GM12892 (cell line): Measurements from ENCODE around the gene HIGD2B.
A peak's percentile ranks its signal among the peaks of the same experiment; 100 is the strongest.
"Not testable (repeated sequence)": the region's sequence is repeated elsewhere in the genome, so short reads cannot be mapped to it uniquely, and the experiment has no call there.

Source experiments
- DNase-seq: peaks from one replicate; pipeline ENCODE4 v3.0.0; 2011; ENCODE audit not compliant: insufficient read length
- FAIRE-seq: peaks from 2 replicates; lab custom pipeline; 2011; peaks lifted over from hg19 to GRCh38; lab: Jason Lieb, UNC
- POLR2A ChIP-seq: IDR thresholded peaks from 2 replicates; pipeline ENCODE4 v1.6.1; 2011; ENCODE audit warnings: low read depth, low read length, control low read depth
- POLR2AphosphoS5 ChIP-seq: IDR thresholded peaks from 2 replicates; pipeline ENCODE4 v1.6.1; 2011; ENCODE audit warnings: low read depth, low read length, control low read depth
- TAF1 ChIP-seq: IDR thresholded peaks from 2 replicates; pipeline ENCODE4 v1.6.1; 2011; ENCODE audit warnings: low read depth, mild to moderate bottlenecking, control low read depth, low read length, borderline replicate concordance

HIGD2B gene

DNA sequence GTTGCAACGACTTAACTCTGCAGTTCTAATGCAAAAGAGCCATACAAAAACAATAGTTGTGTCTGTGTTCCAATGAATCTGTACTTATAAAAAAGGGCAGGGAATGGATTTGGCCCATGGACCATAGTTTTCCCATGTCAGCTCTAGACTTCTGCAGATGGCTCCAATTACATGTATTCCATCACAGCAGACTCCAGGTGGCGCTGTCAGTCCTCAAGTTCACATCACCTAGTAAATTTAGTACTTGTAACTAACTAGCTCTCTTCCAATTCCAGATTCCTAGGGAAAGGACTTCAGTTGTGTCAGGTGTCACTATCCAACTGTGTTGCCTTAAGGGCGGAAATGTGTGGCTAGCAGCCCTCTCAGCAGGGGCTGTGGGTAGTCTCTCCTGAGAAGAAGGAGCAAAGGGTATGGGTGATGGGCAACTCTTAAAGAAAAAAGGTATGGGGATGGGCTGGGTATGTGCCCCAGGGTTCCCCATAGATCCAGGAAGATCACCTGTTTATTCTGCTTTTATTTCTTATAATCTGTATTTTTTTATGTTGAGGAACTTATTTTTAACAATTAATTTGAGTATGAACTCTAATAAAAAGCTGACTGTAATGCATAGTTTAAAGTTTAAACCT lies 36.2 kb upstream of the HIGD2B start:
- peak; percentile 61 for FAIRE-seq
- TF ChIP-seq POLR2A, result no peak
- no peak for TF ChIP-seq TAF1
- no peak for TF ChIP-seq POLR2AphosphoS5
- DNase-seq, result no peak

DNA sequence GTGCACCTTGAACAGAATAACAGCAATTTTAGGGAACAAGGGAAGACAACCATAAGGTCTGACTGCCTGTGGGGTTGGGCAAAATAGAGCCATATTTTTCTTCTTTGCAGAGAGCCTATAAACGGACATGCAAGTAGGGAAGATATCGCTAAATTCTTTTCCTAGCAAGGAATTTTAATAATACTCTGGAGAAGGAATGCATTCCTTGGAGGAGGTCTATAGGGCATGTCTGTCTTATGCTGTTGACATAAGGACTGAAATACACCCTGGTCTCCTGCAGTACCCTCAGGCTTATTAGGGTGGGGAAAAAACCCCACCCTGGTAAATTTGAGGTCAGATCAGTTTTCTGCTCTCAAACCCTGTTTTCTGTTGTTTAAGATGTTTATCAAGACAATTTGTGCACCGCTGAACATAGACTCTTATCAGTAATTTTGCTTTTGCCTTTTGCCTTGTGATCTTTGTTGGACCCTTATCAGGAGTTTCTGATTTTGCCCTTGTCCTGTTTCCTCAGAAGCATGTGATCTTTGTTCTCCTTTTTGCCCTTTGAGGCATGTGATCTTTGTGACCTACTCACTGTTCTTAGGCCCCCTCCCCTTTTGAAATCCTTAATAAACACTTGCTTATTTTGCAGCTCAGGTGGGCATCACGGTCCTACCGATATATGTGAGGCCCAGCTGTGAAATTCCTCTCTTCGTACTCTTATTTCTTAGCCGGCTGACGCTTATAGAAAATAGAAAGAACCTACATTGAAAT lies 22.7 kb upstream of the HIGD2B start:
- FAIRE-seq, DNase-seq: not testable (repeated sequence)

DNA sequence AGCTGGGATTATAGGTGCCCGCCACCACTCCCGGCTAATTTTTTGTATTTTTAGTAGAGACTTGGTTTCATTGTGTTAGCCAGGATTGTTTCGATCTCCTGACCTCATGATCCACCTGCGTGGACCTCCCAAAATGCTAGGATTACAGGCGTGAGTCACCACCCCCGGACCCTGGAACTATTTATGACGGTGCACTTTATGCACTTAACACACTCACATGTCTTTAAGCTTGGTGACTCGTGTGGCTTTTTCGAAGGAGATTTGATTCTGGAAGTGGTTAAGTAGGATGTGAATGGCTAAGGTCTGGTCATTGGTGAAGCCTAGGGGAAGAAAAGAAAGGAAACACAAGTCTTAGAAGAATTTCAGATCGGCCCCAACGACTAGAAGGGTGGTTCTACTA lies 20.3 kb upstream of the HIGD2B start:
- no peak for DNase-seq
- no peak for TF ChIP-seq POLR2A
- TF ChIP-seq POLR2AphosphoS5, result no peak
- no peak for TF ChIP-seq TAF1

DNA sequence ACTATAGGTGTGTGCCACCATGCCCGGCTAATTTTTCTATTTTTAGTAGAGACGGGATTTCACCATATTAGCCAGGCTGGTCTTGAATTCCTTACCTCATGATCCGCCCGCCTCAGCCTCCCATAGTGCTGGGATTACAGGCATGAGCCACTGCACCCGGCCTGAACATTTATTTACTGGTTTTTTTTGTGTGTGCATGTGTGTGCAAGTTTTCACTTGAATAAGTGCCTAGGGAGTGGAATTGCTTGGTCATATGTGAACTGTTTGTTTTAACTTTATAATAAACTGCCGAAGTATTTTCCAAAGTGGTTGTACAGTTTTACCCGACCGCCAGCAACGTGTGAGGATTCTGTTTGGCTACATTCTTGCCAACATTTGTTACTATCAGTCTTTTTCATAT lies 14.1 kb upstream of the HIGD2B start:
- no peak for FAIRE-seq
- DNase-seq, result no peak
- TF ChIP-seq POLR2A (no peak), POLR2AphosphoS5 (no peak), TAF1 (no peak)

More for the DNA sequence above, 20.3 kb upstream of the HIGD2B start:
- no peak for FAIRE-seq

DNA sequence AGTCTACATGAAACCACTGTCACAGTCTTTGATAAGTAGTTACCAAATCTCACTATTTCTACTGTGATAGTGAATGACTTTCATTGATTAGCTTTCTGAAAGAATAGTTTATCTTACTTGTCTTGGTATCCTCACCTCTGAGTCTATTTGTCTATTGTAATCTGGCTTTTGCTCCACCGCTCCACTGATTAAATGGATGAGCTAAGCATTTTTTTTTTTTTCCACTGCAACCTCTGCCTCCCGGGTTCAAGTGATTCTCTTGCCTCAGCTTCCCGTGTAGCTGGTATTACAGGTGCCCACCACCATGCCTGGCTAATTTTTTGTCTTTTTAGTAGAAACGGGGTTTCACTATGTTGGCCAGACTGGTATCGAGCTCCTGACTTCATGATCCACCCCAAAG lies 13.0 kb upstream of the HIGD2B start:
- no peak for TF ChIP-seq POLR2AphosphoS5
- no peak for TF ChIP-seq POLR2A
- no peak for TF ChIP-seq TAF1
- DNase-seq (no peak), FAIRE-seq (no peak)

DNA sequence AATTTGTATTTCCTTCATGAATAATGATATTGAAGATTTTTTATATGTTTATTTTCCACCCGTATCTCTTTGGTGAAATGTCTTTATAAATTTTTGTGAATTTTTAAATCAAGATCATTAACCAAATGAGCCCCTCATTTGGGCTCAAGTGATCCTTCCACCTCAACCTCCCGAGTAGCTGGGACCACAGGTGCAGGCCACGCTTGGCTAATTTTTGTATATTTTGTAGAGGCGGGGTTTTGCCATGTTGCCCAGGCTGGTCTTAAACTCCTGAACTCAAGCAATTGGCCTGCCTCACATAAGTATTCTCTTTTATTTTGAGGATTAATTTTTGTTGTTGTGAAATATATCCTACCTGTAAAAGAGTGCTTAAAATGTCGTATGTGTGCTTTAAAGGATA lies 5.0 kb upstream of the HIGD2B start:
- FAIRE-seq, result no peak
- TF ChIP-seq TAF1 (no peak), POLR2A (no peak), POLR2AphosphoS5 (no peak)
- no peak for DNase-seq

DNA sequence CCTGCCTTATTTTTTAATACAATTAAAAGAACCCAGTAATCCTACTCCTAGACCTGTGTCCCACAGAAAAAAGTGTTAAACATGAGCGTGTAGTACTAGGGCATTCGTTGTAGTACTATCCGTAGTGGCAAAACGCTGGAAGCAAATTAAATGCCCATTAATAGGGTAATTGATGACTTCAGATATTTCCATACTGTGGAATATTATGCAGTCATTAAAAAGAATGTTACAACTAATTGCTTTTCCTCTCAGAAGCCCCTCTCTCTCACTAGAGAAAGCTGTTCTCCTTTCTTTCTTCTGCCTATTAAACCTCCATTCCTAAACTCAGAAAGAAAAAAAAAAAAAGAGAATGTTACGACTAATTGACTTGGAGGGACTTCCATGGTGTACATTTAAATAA lies 2.7 kb upstream of the HIGD2B start:
- no peak for TF ChIP-seq POLR2AphosphoS5
- TF ChIP-seq TAF1, result no peak
- no peak for TF ChIP-seq POLR2A
- DNase-seq (no peak), FAIRE-seq (no peak)

DNA sequence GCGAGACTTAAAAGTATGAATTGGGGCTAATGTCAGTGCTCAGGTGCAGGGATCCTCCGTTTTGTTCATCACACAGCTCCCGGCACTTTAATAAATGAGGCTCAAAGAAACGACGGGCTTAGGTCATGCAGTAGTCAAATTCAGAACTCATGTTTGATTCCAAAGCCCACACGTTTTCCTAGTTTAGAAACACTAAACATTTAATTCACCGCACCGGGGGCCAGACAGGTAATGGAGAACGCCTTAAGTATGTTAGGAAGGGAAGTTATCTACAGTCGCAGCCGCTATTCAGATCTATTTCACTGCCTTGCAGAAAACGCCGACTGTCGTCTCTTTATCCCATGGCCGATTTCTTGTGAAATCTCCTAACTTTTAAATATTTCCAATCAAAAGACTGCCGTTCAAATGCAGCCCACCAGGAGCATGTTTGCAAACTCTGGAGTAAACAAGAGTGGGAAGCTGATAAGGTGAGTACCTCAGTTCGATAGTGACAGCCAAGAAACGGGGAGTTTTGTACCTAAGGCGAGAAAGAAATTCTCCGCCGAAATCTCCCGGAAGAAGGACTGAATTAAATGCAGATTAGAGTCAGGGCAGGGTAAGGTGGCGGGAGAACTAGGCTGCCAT lies 569 bp downstream of the HIGD2B start:
- DNase-seq (no peak), FAIRE-seq (no peak)
- no peak for TF ChIP-seq POLR2AphosphoS5
- TF ChIP-seq TAF1, result no peak
- TF ChIP-seq POLR2A, result no peak

DNA sequence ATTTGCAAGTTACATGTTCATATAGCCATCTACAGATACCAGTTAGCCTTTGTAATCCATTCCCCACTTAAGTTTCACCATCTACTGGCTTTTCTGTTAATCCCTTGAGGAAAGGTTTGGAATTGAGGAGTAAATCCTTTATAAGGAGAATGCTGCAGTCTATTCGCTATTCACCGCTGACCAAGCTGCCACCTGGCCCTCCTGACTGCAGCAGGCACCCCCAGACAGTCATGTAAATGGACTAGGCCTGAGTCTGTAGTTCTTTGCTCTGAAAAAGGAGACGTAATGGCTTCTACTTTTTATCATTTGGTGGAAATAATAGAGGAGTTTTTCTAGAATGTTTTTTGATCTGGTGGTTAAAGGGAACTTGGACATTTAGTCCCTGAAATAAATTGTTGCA lies 3.2 kb downstream of the HIGD2B start:
- TF ChIP-seq POLR2AphosphoS5, result no peak
- no peak for TF ChIP-seq TAF1
- TF ChIP-seq POLR2A, result no peak
- no peak for DNase-seq
- no peak for FAIRE-seq

DNA sequence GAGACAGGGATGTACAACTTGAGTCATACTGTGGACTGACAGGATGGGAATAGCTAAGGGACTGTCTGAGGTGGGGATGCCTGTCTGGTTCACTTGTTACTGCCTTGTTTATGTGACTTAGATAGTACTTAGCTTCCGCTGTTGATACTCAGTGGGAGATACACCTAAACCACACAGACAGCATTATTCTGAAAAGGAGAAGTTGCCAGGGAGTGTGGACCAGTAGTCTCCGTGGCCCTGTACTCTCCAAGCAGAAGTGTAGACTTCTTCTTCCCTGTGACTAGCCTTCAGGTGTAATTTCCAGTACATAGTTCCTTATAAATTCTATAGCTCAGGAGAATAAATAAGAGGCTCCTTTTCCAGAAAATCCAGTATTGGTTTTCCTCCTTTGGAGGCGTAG lies 5.1 kb downstream of the HIGD2B start:
- FAIRE-seq (no peak), DNase-seq (no peak)
- TF ChIP-seq POLR2AphosphoS5 (no peak), POLR2A (no peak), TAF1 (no peak)

DNA sequence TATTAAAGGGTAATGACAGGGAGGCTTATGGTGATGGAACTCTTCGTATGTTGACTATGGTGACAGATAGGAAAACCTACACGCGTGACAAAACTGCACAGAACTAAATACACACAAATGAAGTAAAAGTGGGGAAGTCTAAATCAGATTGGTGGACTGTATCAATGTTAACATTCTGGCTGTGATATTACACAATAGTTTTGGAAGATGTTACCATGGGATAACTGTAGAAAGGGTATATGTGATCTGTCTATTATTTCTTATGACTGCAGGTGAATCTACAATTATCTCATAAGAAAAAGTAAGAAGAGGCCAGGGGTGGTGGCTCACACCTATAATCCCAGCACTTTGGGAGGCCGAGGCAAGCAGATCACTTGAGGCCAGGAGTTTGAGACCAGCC lies 9.1 kb downstream of the HIGD2B start:
- TF ChIP-seq POLR2A (no peak), POLR2AphosphoS5 (no peak), TAF1 (no peak)
- DNase-seq (no peak), FAIRE-seq (no peak)

DNA sequence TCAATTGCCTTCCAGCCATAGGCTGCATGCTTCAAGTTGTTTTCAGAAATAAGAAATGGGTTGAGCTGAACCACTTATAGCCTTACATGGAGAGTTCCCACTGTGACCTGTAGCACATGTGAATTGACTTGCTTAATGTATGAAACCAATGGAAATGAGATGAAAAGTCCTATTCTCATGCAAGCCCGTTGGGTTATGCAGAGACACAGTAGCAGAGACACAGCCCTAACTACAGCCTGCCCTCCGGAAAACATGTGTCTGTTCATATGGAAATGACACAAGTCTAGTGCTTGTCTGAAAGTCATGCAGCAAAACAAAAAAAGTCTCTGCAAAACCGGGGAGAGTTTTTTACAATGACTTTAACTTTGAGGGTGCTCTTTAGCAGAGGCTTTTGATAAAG lies 14.5 kb downstream of the HIGD2B start:
- FAIRE-seq, result no peak
- no peak for TF ChIP-seq POLR2AphosphoS5
- TF ChIP-seq POLR2A, result no peak
- TF ChIP-seq TAF1, result no peak
- DNase-seq, result no peak

DNA sequence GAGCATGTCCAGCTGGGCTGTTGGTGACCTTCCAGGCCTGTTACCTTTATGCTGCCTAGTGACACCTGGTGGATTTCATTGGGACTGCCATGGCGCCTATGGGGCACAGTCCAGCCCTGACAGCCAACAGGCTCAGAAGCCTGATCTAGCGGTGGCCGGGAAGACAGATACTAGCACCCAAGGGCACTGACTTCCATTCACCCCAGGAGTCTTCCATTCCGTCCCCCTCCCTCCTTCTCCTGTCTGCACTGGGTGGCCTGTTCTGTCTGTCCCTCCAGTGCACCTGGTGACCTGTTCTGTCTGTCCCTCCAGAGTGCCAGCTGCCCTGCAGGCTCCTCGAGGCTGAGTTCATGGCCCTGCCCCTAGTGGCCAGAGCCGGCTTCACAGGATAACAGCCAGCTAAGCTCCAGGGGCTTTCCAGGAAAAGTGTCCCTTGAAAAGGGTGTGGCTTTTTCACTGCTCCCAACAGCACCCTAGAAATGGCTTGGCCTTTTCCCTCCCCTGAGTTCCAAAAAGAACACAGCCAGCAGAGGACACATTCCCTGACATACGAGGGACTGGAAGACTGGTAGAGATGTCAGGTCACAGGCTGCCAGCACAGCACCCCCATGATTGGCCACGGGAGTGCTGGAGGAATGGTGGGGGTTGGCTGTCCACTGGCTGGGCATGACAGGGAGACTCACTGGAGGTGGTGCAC lies 15.2 kb downstream of the HIGD2B start:
- DNase-seq (peak; percentile 34), FAIRE-seq (peak; percentile 87)

DNA sequence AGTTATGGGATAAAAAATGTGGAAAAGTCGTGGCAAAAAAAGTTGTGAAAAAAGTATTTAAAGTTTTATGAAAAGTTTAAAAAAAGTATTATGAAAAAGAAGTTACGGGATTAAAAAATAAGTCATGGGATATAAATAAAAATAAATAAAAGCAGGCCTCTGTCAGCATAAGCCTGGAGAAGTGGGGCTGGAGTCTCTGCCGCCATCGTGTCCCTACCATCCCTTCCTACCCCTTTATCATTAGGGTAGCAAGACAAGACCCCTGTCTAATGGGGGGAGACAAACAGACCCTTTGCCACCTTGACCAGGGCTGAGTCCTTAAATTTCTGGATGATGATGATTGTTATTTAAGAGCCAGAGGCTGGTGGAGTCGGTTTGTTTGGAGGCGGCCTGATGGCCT lies 16.2 kb downstream of the HIGD2B start:
- DNase-seq, FAIRE-seq: not testable (repeated sequence)

DNA sequence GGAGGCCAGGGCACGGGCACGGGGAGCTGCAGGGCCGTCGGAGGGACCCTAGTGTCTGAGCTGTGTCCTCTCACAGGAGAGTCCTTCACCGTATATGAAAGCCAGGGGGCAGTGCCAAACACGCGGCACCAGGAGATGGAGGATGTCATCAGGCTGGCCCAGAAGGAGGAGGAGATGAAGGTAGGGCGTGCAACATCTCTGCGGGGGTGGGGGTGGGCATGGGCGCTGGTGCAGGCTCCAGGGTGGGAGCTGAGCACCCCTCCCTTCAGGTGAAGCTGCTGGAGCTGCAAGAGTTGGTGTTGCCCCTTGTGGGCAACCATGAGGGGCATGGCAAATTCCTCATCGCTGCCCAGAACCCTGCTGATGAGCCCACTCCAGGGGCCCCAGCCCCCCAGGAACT lies 20.3 kb downstream of the HIGD2B start:
- FAIRE-seq, DNase-seq: not testable (repeated sequence)

DNA sequence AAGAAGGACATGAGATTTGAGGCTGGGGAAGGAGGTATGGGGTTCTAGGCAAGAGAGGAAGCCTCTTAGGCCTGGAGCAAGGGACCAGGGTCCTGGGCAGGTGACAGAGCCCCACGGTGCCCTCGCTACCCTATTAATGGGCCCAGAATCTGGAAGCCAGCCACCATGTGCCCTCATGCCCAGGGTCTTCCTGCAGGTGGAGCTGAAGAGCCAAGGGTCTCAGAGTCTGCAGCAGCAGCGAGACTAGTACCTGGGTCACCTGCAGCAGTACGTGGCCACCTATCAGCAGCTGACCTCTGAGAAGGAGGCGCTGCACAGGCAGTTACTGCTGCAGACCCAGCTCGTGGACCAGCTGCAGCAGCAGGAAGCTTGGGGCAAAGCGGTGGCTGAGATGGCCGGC lies 22.1 kb downstream of the HIGD2B start:
- not testable (repeated sequence) for DNase-seq, FAIRE-seq

DNA sequence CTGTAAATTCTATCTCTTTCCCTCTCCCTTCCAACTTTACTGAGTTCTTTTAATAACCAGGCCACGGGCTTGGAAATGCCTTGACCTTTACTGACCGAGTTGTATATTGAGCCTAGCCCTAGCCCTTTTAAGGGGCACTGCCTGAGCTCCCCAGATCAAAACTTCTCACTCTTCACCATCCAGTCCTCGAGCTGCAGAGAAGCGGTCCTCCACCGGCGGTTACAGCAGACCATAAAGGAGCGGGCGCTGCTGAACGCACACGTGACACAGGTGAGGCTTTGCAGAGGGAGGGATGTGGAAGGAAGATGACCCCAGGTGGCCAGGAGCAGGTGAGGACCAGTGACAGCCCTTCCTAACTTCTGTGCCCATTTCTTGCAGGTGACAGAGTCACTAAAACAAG lies 24.9 kb downstream of the HIGD2B start:
- FAIRE-seq, DNase-seq: not testable (repeated sequence)
